RWPE2 (cell line): Measurements from ENCODE around the gene NTN1.

ENCODE experiments used
- ATAC-seq: fragments of 200-7000 bp; cut with Tn5 transposase; 3 replicates; pipeline ENCODE4 v1.9.1; 2021; ENCODE audit warnings: low read depth
- DNase-seq: peaks from one replicate; pipeline ENCODE4 v3.0.0-alpha.2; 2020; ENCODE audit warnings: low spot score
- H3K27ac ChIP-seq: fragments of 450-650 bp; 2 replicates; pipeline ENCODE4 v1.5.1; 2017; ENCODE audit warnings: mild to moderate bottlenecking; ENCODE audit not compliant: poor library complexity, severe bottlenecking
- H3K27me3 ChIP-seq: fragments of 250-450 bp; sonication (Bioruptor Pico); 2 replicates; pipeline ENCODE4 v1.5.1; 2021; ENCODE audit warnings: mild to moderate bottlenecking, moderate library complexity; ENCODE audit not compliant: insufficient read depth, poor library complexity, severe bottlenecking
- H3K36me3 ChIP-seq: fragments of 250-450 bp; sonication (Bioruptor Pico); 2 replicates; pipeline ENCODE4 v1.5.1; 2020; ENCODE audit warnings: low read depth, mild to moderate bottlenecking, moderate library complexity
- H3K4me1 ChIP-seq: fragments of 250-450 bp; sonication (Bioruptor Pico); 2 replicates; pipeline ENCODE4 v1.5.1; 2021; ENCODE audit warnings: mild to moderate bottlenecking, moderate library complexity; ENCODE audit not compliant: insufficient read depth, poor library complexity, severe bottlenecking
- H3K4me3 ChIP-seq: fragments of 250-450 bp; sonication (Bioruptor Pico); 2 replicates; pipeline ENCODE4 v1.5.1; 2021; ENCODE audit warnings: mild to moderate bottlenecking, moderate library complexity; ENCODE audit not compliant: severe bottlenecking
- H3K9me3 ChIP-seq: fragments of 250-450 bp; sonication (Bioruptor Pico); 2 replicates; pipeline ENCODE4 v1.5.1; 2021; ENCODE audit warnings: mild to moderate bottlenecking, moderate library complexity; ENCODE audit not compliant: severe bottlenecking
- TF ChIP-seq, protein P1 (sequence below): fragments of 450-650 bp; IDR thresholded peaks from one replicate; pipeline ENCODE4 v1.5.1; 2017; ENCODE audit warnings: mild to moderate bottlenecking, moderate library complexity; ENCODE audit not compliant: poor library complexity, severe bottlenecking

NTN1 gene

DNA sequence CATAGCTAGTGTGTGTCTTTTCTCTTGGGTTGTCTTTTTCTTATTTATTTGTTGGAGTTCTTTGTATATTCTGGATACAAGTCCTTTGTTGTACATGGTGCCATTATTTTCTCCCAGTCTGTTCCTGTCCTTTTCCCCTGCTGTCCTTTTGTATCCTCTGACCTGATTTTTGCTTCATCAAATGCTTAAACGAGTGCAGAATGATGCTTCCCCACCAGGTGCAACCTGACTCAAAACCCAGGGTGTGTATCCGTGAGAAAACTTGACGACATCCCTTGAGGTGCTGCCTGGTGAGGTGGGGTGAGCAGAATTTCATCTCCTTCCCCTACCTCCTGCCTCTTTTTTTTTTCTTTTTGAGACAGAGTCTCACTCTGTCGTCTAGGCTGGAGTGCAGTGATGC, 88.6 kb downstream of the NTN1 start:
- H3K4me1 ChIP-seq = no peaks in the 10 kb centered on the region
- no peaks in the 10 kb centered on the region for H3K27me3 ChIP-seq
- no peak for ATAC-seq
- H3K27ac ChIP-seq = no peak overlapping the region
- no peak overlapping the region for H3K4me3 ChIP-seq
- H3K9me3 ChIP-seq = no peaks in the 10 kb centered on the region
- DNase-seq = no peak
- H3K36me3 ChIP-seq = no peaks in the 10 kb centered on the region
- TF ChIP-seq, protein P1, sequence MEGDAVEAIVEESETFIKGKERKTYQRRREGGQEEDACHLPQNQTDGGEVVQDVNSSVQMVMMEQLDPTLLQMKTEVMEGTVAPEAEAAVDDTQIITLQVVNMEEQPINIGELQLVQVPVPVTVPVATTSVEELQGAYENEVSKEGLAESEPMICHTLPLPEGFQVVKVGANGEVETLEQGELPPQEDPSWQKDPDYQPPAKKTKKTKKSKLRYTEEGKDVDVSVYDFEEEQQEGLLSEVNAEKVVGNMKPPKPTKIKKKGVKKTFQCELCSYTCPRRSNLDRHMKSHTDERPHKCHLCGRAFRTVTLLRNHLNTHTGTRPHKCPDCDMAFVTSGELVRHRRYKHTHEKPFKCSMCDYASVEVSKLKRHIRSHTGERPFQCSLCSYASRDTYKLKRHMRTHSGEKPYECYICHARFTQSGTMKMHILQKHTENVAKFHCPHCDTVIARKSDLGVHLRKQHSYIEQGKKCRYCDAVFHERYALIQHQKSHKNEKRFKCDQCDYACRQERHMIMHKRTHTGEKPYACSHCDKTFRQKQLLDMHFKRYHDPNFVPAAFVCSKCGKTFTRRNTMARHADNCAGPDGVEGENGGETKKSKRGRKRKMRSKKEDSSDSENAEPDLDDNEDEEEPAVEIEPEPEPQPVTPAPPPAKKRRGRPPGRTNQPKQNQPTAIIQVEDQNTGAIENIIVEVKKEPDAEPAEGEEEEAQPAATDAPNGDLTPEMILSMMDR = no peak

DNA sequence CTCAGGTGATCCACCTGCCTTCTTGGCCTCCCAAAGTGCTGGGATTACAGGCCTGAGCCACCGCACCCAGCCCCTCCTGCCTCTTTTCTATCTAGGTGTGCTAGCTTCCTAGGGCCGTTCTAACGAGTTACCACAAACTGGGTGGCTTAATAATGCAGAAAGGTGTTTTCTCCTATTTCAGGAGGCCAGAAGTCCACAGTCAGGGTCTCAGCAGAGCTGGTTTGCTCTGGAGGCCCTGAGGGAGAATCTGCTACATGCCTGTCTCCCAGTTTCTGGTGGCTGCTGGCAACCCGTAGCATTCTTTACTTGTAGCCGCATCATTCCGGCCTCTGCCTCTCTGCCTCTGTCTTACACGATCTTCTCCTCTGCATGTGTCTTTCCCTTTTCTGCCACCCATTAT, 89.2 kb downstream of the NTN1 start:
- no peak for ATAC-seq
- no peaks in the 10 kb centered on the region for H3K36me3 ChIP-seq
- no peak overlapping the region for H3K27ac ChIP-seq
- TF ChIP-seq, protein P1 = no peak
- no peaks in the 10 kb centered on the region for H3K4me1 ChIP-seq
- H3K27me3 ChIP-seq = no peaks in the 10 kb centered on the region
- no peaks in the 10 kb centered on the region for H3K9me3 ChIP-seq
- H3K4me3 ChIP-seq = no peak overlapping the region
- DNase-seq = no peak

DNA sequence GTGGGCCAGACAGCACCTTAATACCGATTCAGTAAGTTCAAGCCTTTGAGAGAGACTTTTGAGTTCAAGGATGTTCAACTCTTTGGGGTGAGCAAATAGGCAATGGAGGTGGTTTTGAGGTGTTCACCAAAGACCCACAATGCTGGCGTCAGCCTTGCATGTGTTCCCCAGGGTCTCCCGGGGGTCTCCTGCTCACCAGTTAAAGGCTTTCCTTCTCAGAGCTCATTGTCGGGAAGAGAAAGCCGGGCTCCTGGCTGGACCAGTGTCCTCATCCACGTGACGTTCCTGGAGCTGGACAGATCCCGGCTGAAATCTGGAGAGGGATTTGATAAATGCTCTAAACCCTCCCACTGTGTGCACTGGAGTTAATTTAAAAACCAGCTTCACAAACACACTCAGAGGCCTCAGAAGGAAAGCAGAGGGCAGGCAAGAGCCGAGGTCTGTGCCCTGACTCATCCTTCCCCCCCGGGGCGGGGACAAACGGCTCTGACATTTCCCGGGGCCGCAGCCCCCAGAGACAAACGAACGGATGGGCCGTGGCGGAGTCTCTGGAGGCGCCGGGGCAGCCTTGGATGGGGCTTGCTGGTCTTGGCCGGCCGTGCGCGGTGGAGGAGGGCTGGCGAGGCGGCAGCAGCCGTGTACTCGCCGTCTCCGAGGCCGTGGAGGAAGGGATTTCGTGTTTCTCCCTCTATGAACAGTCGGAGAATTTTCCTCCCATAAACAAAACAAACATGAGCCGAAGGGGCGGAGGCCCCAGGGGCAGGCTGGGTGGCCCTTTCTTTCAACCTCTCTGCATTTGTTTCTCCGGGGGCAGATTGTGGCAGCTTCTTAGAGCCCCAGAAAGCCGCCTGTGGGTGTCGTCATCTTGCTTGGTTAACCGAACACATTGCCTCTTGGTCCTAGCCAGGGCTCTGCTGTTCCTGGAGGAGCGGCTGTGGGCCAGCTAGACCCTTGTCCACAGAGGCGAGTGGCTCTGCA, 94.2 kb downstream of the NTN1 start:
- DNase-seq (no peak), ATAC-seq (no peak)
- Histone ChIP-seq H3K4me3 (no peak overlapping the region), H3K27me3 (no peaks in the 10 kb centered on the region), H3K36me3 (no peaks in the 10 kb centered on the region), H3K4me1 (no peaks in the 10 kb centered on the region), H3K27ac (no peak overlapping the region), H3K9me3 (no peaks in the 10 kb centered on the region)
- TF ChIP-seq, protein P1 = no peak

DNA sequence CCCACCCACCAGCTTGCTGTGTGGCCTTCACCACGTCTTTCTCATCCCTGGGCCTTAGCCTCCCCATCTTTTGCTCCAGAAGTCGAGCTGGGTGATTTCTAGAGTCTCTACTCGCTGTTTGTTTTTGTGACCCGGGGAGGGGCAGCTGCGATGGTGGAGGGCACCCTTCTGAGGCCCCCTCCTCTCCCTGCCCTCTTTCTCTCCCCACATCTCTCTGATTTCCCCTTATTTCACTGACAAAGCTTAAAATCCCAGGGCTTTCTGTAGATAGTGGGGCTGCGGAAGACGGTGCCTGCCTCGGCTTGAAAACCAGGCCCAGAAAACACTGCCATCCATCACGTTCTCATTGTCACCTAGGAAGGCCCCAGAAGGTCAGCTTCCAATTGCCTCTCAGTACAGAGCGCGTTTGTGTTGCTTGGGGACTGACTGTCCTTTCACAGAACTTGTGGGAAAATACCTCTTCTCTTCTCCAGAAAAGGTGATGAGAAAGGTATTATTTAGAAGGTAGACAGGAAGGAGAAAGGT, 95.1 kb downstream of the NTN1 start:
- Histone ChIP-seq H3K4me1 (no peaks in the 10 kb centered on the region), H3K9me3 (no peaks in the 10 kb centered on the region), H3K4me3 (no peak overlapping the region), H3K27me3 (no peaks in the 10 kb centered on the region), H3K27ac (no peak overlapping the region), H3K36me3 (no peaks in the 10 kb centered on the region)
- ATAC-seq = no peak
- TF ChIP-seq, protein P1 = no peak
- no peak for DNase-seq
